ENCODE measurements around the gene PPP6R2. TPM values are rescaled to one million over a fixed set of nuclear protein-coding genes. Genes with fewer than 3 reads are reported as not detected.

PPP6R2 gene
- total and polyA plus RNA-seq, 2 donors (not counting 3 experiments of a cell fraction or from before 2014, with no cell fraction given) = 38.6 to 54.6 TPM

DNA sequence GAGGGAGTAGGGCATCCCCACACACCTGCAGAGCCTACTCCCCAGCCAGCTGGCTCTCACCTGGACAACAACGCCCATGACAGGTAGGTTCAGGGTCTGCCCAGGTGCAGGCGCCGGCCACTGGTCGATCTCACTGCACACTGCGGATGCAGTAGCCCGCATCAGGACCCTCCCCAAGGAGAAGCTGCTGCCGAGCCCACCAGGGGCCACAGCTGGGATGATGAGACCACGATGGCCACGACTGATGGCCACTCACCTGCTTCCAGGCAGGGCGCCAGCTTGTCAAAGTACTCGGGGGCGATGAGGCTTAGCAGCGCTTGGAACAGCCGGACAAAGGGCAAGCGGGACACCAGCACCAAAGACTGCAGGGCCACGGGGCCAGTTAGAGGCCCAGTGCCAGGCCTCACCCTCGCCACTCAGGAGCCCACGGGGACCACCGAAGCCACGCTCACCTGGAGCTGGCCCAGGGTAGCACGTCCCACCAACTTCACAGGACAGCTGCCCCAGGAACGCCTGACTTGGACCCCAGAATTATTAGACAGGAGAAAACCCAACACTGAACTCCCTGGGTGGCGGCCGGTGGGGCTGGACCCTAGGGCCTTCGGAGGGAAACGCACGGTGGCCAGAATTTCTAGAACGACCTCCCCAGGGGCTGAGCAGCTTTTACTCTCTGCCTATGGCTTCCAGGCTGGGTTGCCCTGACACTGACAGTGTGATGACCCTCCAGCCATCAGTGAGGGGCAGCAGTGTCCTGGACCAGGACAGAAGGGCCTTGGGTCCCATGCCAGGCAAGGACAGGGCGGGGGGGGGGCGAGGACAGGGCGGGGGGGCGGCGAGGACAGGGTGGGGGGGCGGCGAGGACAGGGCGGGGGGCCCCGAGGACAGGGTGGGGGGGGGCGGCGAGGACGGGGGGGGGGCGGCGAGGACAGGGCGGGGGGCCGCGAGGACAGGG lies 26.7 kb upstream of the PPP6R2 start:
- Histone ChIP-seq H3K36me3 (ENCODE audit: control insufficient read depth in 2 of 2, extremely low read depth in 1 of 2, insufficient read depth in 2 of 2, low read length in 2 of 2) (no peaks in the 10 kb centered on the region), H3K9me1 (replicated peaks; ENCODE audit: control insufficient read depth, extremely low read depth, insufficient read depth, low read length) (no peaks in the 10 kb centered on the region), H3K9me3 (replicated peaks; ENCODE audit: control insufficient read depth, insufficient read depth, low read length) (no peaks in the 10 kb centered on the region), H3K4me3 (replicated peaks in 1 of 3; ENCODE audit: insufficient read depth in 1 of 3, low read depth in 1 of 3, low read length in 3 of 3) (no peak overlapping the region), H3K27ac (ENCODE audit: insufficient read depth, low read depth, low read length) (no peak overlapping the region), H3K4me1 (ENCODE audit: control insufficient read depth, extremely low read depth, insufficient read depth, low read length) (peaks cover 9% of the 10 kb centered on the region), H3K27me3 (ENCODE audit: control insufficient read depth in 2 of 2, insufficient read depth in 2 of 2, low read length in 2 of 2) (no peaks in the 10 kb centered on the region), H3K4me2 (ENCODE audit: insufficient read depth, low read length) (no peak overlapping the region), H3K9ac (replicated peaks; ENCODE audit: extremely low read depth, insufficient read depth, low read length) (no peak overlapping the region), H2AFZ (ENCODE audit: low read depth, low read length) (no peak overlapping the region), H3K79me2 (ENCODE audit: control insufficient read depth, insufficient read depth, low read length) (no peaks in the 10 kb centered on the region), H4K20me1 (replicated peaks; ENCODE audit: control insufficient read depth, extremely low read depth, insufficient read depth, low read length) (no peaks in the 10 kb centered on the region)
- FAIRE-seq = no peak
- DNase-seq (ENCODE audit: low read depth, low spot score) = no peak
- BruUV-seq (replicated peaks) = no TSS peak
- TF ChIP-seq JUN (IDR thresholded peaks at IDR 0.05; ENCODE audit: borderline replicate concordance, insufficient read depth, insufficient read length, low read depth) = no peak
- TF ChIP-seq GATA2 (IDR thresholded peaks at IDR 0.05; ENCODE audit: insufficient read depth, insufficient read length, low read depth, low read length) = no peak
- intact Hi-C loops (cut with micrococcal nuclease) = no loop called here
- dilution Hi-C loops (cut with MboI; ENCODE audit: extremely low pct_ligation_motif_present, low sequenced_read_pairs) = no loop called here
- CTCF ChIA-PET = no interaction called here
- POLR2A ChIA-PET = no interaction called here

DNA sequence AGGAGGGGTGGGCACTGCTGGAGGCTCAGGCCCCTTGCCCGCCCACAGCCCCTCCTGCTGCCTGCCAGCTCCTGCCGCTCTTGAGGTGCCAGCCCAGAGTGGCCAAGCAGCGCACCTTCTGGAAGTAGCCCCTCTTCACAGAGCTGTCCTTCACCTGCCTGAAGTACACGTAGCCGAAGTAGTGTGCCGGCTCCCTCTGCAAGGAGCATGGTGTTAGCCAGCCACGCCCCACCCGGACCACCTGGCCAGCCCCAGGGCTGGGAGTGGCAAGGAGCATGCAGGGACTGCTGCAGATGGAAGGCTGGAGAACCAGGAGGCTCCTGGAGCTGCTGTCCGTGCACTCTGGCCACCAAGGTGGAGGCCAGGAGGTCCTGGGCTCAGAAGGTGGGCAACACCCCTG lies 25.9 kb upstream of the PPP6R2 start:
- Histone ChIP-seq H3K9me1 (replicated peaks; ENCODE audit: control insufficient read depth, extremely low read depth, insufficient read depth, low read length) (no peaks in the 10 kb centered on the region), H2AFZ (ENCODE audit: low read depth, low read length) (no peak overlapping the region), H3K27ac (ENCODE audit: insufficient read depth, low read depth, low read length) (no peak overlapping the region), H4K20me1 (replicated peaks; ENCODE audit: control insufficient read depth, extremely low read depth, insufficient read depth, low read length) (no peaks in the 10 kb centered on the region), H3K4me2 (ENCODE audit: insufficient read depth, low read length) (no peak overlapping the region), H3K4me3 (replicated peaks in 1 of 3; ENCODE audit: insufficient read depth in 1 of 3, low read depth in 1 of 3, low read length in 3 of 3) (no peak overlapping the region), H3K4me1 (ENCODE audit: control insufficient read depth, extremely low read depth, insufficient read depth, low read length) (peaks cover 9% of the 10 kb centered on the region), H3K79me2 (ENCODE audit: control insufficient read depth, insufficient read depth, low read length) (no peaks in the 10 kb centered on the region), H3K27me3 (ENCODE audit: control insufficient read depth in 2 of 2, insufficient read depth in 2 of 2, low read length in 2 of 2) (no peaks in the 10 kb centered on the region), H3K9me3 (replicated peaks; ENCODE audit: control insufficient read depth, insufficient read depth, low read length) (no peaks in the 10 kb centered on the region), H3K9ac (replicated peaks; ENCODE audit: extremely low read depth, insufficient read depth, low read length) (no peak overlapping the region), H3K36me3 (ENCODE audit: control insufficient read depth in 2 of 2, extremely low read depth in 1 of 2, insufficient read depth in 2 of 2, low read length in 2 of 2) (no peaks in the 10 kb centered on the region)
- no peak for TF ChIP-seq MYC (IDR thresholded peaks at IDR 0.05; ENCODE audit: low read depth, low read length)
- TF ChIP-seq FOS (IDR thresholded peaks at IDR 0.05; ENCODE audit: borderline replicate concordance, insufficient read depth, low read length) = no peak
- TF ChIP-seq, protein P1, sequence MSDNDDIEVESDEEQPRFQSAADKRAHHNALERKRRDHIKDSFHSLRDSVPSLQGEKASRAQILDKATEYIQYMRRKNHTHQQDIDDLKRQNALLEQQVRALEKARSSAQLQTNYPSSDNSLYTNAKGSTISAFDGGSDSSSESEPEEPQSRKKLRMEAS (IDR thresholded peaks at IDR 0.05; ENCODE audit: insufficient read depth, insufficient read length) = no peak
- TF ChIP-seq POLR2A (IDR thresholded peaks at IDR 0.05; ENCODE audit: low read depth, low read length) = no peak
- no peak for TF ChIP-seq EZH2 (IDR thresholded peaks at IDR 0.05; ENCODE audit: borderline replicate concordance, low read depth, low read length, severe bottlenecking)
- TF ChIP-seq JUN (IDR thresholded peaks at IDR 0.05; ENCODE audit: borderline replicate concordance, insufficient read depth, insufficient read length, low read depth) = no peak
- no peak for TF ChIP-seq POLR2AphosphoS5 (IDR thresholded peaks at IDR 0.05; ENCODE audit: insufficient read depth, low read depth, low read length)
- TF ChIP-seq, protein P2, sequence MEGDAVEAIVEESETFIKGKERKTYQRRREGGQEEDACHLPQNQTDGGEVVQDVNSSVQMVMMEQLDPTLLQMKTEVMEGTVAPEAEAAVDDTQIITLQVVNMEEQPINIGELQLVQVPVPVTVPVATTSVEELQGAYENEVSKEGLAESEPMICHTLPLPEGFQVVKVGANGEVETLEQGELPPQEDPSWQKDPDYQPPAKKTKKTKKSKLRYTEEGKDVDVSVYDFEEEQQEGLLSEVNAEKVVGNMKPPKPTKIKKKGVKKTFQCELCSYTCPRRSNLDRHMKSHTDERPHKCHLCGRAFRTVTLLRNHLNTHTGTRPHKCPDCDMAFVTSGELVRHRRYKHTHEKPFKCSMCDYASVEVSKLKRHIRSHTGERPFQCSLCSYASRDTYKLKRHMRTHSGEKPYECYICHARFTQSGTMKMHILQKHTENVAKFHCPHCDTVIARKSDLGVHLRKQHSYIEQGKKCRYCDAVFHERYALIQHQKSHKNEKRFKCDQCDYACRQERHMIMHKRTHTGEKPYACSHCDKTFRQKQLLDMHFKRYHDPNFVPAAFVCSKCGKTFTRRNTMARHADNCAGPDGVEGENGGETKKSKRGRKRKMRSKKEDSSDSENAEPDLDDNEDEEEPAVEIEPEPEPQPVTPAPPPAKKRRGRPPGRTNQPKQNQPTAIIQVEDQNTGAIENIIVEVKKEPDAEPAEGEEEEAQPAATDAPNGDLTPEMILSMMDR (IDR thresholded peaks at IDR 0.05; ENCODE audit: extremely low read depth in 1 of 2, insufficient read depth in 1 of 2, low read depth in 1 of 2, low read length in 2 of 2) = no peak
- no peak for TF ChIP-seq GATA2 (IDR thresholded peaks at IDR 0.05; ENCODE audit: insufficient read depth, insufficient read length, low read depth, low read length)
- dilution Hi-C loops (cut with MboI; ENCODE audit: extremely low pct_ligation_motif_present, low sequenced_read_pairs) = no loop called here
- ChIA-PET POLR2A (no interaction called here), CTCF (no interaction called here)
- no TSS peak for BruUV-seq (replicated peaks)
- no peak for FAIRE-seq
- DNase-seq (ENCODE audit: low read depth, low spot score) = no peak
- intact Hi-C loops (cut with micrococcal nuclease) = no loop called here
